ENCODE data around the gene AKR1D1.

- TF ChIP-seq POLR2AphosphoS5 (IDR thresholded peaks at IDR 0.05) (no peak), EZH2 (IDR thresholded peaks at IDR 0.05; ENCODE audit: borderline replicate concordance, insufficient read depth, low read length, poor library complexity, severe bottlenecking) (no peak), CTCF (IDR thresholded peaks at IDR 0.05; ENCODE audit: poor library complexity, severe bottlenecking) (no peak), RAD21 (conservative IDR thresholded peaks at IDR 0.05) (no peak), REST (IDR thresholded peaks at IDR 0.05; ENCODE audit: borderline replicate concordance) (no peak)
These were observed 909 bp upstream of the AKR1D1 start for GRCh38 chr7:138075350-138075749.
